MM.1S (cell line): ENCODE measurements around the gene TTC7B.

Experiments
- EZH2 ChIP-seq: fragments of 300-600 bp; sonication (generic); optimal IDR thresholded peaks from 2 replicates; pipeline ENCODE3; 2017; ENCODE audit warnings: low read depth, mild to moderate bottlenecking, antibody characterized with exemption, low read length, mixed read lengths
- TF ChIP-seq, protein P1 (sequence below): fragments of 300-600 bp; sonication (generic); IDR thresholded peaks from 2 replicates; pipeline ENCODE4 v1.5.1; 2016; ENCODE audit warnings: antibody characterized with exemption, low read length, mixed read lengths

DNA sequence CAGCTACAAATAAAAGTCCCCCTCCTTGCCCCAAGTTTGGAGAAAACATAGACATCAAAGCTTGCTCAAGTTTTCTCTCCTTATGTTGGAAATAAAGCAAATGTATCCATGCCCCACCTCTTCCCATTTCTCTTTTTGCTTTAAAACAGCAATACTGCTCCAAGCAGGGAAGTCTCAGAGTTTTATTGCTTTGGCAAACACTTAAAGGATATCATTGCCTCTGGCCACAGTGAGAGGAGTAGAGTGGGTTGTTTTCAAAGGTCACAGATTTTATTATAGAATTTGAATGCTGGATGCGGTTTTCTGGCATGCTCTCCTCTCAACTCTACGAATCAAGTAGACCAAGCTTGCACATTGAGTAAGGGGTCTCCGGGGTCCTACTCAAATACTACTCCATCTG lies 149.7 kb downstream of the TTC7B start:
- TF ChIP-seq, protein P1, sequence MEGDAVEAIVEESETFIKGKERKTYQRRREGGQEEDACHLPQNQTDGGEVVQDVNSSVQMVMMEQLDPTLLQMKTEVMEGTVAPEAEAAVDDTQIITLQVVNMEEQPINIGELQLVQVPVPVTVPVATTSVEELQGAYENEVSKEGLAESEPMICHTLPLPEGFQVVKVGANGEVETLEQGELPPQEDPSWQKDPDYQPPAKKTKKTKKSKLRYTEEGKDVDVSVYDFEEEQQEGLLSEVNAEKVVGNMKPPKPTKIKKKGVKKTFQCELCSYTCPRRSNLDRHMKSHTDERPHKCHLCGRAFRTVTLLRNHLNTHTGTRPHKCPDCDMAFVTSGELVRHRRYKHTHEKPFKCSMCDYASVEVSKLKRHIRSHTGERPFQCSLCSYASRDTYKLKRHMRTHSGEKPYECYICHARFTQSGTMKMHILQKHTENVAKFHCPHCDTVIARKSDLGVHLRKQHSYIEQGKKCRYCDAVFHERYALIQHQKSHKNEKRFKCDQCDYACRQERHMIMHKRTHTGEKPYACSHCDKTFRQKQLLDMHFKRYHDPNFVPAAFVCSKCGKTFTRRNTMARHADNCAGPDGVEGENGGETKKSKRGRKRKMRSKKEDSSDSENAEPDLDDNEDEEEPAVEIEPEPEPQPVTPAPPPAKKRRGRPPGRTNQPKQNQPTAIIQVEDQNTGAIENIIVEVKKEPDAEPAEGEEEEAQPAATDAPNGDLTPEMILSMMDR: no peak
- no peak for TF ChIP-seq EZH2
